AG10803 (cell line): ENCODE data around the gene MRPL32.

Source experiments
- DNase-seq: peaks from one replicate; pipeline ENCODE4 v3.0.0; 2010; ENCODE audit warnings: low read depth
- H3K4me3 ChIP-seq: 2 replicates; pipeline ENCODE4 v1.5.1; 2011; ENCODE audit warnings: mild to moderate bottlenecking, low read length, control low read depth
- TF ChIP-seq, protein P1 (sequence below): conservative IDR thresholded peaks from 2 replicates; pipeline ENCODE4 v1.5.1; 2011; ENCODE audit warnings: mild to moderate bottlenecking, low read length, control low read depth, inconsistent platforms

Gene MRPL32

GRCh38 chr7:42928754-42929153 lies 3.4 kb upstream of the MRPL32 start:
- TF ChIP-seq, protein P1, sequence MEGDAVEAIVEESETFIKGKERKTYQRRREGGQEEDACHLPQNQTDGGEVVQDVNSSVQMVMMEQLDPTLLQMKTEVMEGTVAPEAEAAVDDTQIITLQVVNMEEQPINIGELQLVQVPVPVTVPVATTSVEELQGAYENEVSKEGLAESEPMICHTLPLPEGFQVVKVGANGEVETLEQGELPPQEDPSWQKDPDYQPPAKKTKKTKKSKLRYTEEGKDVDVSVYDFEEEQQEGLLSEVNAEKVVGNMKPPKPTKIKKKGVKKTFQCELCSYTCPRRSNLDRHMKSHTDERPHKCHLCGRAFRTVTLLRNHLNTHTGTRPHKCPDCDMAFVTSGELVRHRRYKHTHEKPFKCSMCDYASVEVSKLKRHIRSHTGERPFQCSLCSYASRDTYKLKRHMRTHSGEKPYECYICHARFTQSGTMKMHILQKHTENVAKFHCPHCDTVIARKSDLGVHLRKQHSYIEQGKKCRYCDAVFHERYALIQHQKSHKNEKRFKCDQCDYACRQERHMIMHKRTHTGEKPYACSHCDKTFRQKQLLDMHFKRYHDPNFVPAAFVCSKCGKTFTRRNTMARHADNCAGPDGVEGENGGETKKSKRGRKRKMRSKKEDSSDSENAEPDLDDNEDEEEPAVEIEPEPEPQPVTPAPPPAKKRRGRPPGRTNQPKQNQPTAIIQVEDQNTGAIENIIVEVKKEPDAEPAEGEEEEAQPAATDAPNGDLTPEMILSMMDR: no peak

DNA sequence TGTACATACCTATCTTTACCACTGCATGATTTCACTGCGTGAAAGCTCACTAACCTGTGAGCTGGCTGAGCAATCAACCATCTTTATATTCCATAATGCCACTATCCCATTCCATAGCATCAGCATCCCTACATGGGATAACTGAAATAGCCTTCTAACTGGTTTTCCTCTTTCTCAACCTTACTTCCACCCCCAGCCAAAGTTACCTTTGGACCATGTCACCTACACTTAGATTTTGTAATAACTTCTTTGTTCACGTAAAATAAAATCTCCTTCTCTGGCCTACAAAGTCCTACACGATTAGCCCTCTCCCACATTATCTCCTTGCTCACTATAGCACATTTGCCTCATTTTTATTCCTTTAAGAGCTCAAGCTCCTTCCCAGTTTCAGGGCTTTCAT lies 2.7 kb upstream of the MRPL32 start:
- TF ChIP-seq, protein P1: no peak
- H3K4me3 ChIP-seq: no peak overlapping the region
- no peak for DNase-seq

More at GRCh38 chr7:42928754-42929153, 3.4 kb upstream of the MRPL32 start:
- no peak for DNase-seq
- no peak overlapping the region for H3K4me3 ChIP-seq

- TF ChIP-seq, protein P1: no peak
Measured at GRCh38 chr7:42930889-42931288, 1.3 kb upstream of the MRPL32 start.

GRCh38 chr7:42931447-42931833 lies 736 bp upstream of the MRPL32 start:
- no peak for DNase-seq
- peak overlapping the region; percentile 81 for H3K4me3 ChIP-seq
- TF ChIP-seq, protein P1: no peak

More at GRCh38 chr7:42930889-42931288, 1.3 kb upstream of the MRPL32 start:
- no peak for DNase-seq
- peak overlapping the region; percentile 81 for H3K4me3 ChIP-seq

- peak overlapping the region; percentile 86 for H3K4me3 ChIP-seq
- no peak for DNase-seq
- TF ChIP-seq, protein P1: no peak
Measured at GRCh38 chr7:42932811-42933591, 825 bp downstream of the MRPL32 start.

DNA sequence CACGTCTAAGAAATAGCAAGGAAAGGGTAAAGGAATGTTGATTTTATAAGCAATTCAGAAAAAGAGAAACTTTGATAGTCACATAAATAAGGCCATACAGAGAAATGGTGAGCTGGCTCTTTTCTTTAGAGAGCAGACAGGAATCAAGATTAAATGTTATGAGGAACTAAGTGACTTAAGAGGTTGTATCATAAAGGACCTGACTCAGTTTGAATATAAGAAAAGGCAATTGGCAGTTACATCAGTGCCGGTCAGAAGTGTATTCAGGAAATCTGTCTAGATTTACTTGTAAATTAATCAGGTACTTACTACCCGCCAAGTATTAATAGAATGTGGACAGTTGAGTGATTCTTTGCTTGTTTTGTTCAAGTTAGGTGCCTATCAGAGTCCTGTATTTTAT lies 2.1 kb downstream of the MRPL32 start:
- no peak for DNase-seq
- no peak overlapping the region for H3K4me3 ChIP-seq
- TF ChIP-seq, protein P1: no peak

GRCh38 chr7:42935861-42936260 lies 3.7 kb downstream of the MRPL32 start:
- TF ChIP-seq, protein P1: no peak
- no peak for DNase-seq
- no peak overlapping the region for H3K4me3 ChIP-seq
